ENCODE data around the gene DNER. TPM values are rescaled to one million over a fixed set of nuclear protein-coding genes. Genes with fewer than 3 reads are reported as not detected.

Gene DNER
- total RNA-seq, 1 experiment from 2014 or later = 0.18 TPM

GRCh38 chr2:229467783-229468182, 246.6 kb downstream of the DNER start:
- no peaks in the 10 kb centered on the region; the same call in 1 of the 2 replicates for H3K9me3 ChIP-seq (replicated peaks)
- H3K4me1 ChIP-seq = no peaks in the 10 kb centered on the region
- DNase-seq = no peak
- H3K27ac ChIP-seq = no peak overlapping the region
- peaks cover 10% of the 10 kb centered on the region; the same call in 1 of the 2 replicates for H3K27me3 ChIP-seq
- H3K4me3 ChIP-seq = no peak overlapping the region
- no peaks in the 10 kb centered on the region for H3K36me3 ChIP-seq

DNA sequence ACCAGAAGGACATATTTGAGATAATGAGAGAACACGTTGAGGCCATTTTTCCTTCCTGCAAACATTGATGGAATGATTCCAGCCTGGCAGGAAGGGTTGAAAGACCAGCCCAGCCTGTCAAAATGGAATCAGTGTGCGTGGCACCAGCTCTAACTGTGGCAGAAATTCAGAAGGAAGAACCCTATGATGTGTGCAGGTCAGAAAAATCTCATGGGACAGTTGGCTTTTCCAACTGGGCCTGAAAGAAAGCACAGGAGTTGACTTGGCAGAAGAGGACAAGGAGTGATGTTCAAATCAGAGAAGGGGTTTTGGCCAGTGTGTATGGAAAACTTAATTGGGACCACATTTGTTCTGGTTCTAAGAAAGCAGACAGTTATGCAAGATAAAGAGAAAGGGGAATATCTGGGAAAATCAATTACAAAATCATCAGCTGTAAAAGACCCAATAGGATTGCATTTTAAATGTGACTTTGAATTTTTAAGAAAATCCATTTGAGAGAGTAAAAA, 250.5 kb downstream of the DNER start:
- H3K4me3 ChIP-seq = no peak overlapping the region
- H3K27ac ChIP-seq = no peak overlapping the region
- DNase-seq = no peak
- no peaks in the 10 kb centered on the region; the same call in 1 of the 2 replicates for H3K9me3 ChIP-seq (replicated peaks)
- H3K36me3 ChIP-seq = no peaks in the 10 kb centered on the region
- no peaks in the 10 kb centered on the region for H3K4me1 ChIP-seq
- peaks cover 10% of the 10 kb centered on the region; the same call in 1 of the 2 replicates for H3K27me3 ChIP-seq

- H3K27me3 ChIP-seq = no peaks in the 10 kb centered on the region
- no peak overlapping the region for H3K4me3 ChIP-seq
- H3K27ac ChIP-seq = no peak overlapping the region
- no peaks in the 10 kb centered on the region for H3K4me1 ChIP-seq
- H3K9me3 ChIP-seq (replicated peaks) = no peaks in the 10 kb centered on the region; the same call in 1 of the 2 replicates
- no peak for DNase-seq
- H3K36me3 ChIP-seq = no peaks in the 10 kb centered on the region
Measured at GRCh38 chr2:229462112-229462511, 252.2 kb downstream of the DNER start.

GRCh38 chr2:229456091-229456490, 258.3 kb downstream of the DNER start:
- H3K27ac ChIP-seq = no peak overlapping the region
- H3K9me3 ChIP-seq (replicated peaks) = no peaks in the 10 kb centered on the region
- peaks cover 5% of the 10 kb centered on the region for H3K4me1 ChIP-seq
- no peaks in the 10 kb centered on the region for H3K27me3 ChIP-seq
- DNase-seq = no peak
- H3K4me3 ChIP-seq = no peak overlapping the region
- H3K36me3 ChIP-seq = no peaks in the 10 kb centered on the region

DNA sequence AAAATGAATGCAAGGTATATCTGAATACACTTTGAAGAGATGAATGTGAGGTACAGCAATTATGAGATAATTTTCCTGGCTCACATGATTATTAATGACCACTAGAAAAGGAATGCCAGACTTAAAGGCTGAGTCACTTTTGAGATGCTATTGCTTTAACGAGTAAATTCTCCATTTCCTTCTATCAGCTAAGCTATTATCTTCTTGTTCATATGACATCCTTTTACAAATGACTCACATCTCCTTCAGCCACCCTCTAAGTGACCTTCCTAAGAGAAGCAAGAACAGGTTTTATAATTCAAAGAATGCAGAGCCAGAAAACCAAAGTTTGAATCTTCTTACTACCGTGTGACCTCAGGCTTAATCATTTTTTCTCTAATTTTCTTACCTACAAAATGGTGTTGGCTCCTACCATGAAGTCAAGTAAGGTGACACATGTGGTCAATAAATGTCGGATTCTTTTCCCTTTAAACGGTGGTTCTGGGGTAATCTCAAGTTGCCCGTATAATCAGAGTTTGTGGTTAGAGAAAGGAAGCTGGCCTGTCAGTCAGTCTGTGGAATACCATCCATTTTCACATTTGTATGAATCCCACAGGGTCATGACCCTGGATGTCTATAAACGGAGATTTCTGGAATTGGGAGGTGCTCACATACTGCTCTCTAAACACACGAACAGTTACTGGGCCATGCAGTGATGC, 259.3 kb downstream of the DNER start:
- peaks cover 5% of the 10 kb centered on the region for H3K4me1 ChIP-seq
- H3K27ac ChIP-seq = peak overlapping the region; percentile 22
- no peaks in the 10 kb centered on the region for H3K27me3 ChIP-seq
- no peak overlapping the region for H3K4me3 ChIP-seq
- no peaks in the 10 kb centered on the region for H3K9me3 ChIP-seq (replicated peaks)
- DNase-seq = peak in 1 of 2 experiments; percentile 24
- no peaks in the 10 kb centered on the region for H3K36me3 ChIP-seq

GRCh38 chr2:229453230-229453629, 261.1 kb downstream of the DNER start:
- H3K9me3 ChIP-seq (replicated peaks) = no peaks in the 10 kb centered on the region
- DNase-seq = no peak
- no peak overlapping the region for H3K27ac ChIP-seq
- no peaks in the 10 kb centered on the region for H3K27me3 ChIP-seq
- peaks cover 5% of the 10 kb centered on the region for H3K4me1 ChIP-seq
- no peaks in the 10 kb centered on the region for H3K36me3 ChIP-seq
- no peak overlapping the region for H3K4me3 ChIP-seq

DNA sequence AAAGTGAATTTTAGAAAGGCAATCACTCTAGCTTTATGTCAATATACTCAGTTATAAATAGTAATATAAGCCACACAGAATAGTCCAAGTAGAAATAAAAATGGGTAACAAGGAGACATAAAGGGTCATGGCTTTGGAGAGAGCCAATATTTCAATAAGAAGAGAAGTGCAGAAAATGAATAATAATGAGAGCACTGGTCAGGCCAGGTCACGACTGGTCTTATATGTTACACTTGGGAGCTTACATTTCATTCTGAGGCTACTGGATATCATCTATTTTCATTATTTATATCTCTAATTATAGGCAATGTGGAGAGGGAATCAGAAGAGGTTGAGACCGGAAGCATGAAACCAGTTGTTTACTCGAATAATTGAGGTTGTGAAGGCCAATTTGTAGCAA, 262.5 kb downstream of the DNER start:
- H3K4me3 ChIP-seq = no peak overlapping the region
- H3K27me3 ChIP-seq = peaks cover under 1% of the 10 kb centered on the region; the same call in 1 of the 2 replicates
- H3K27ac ChIP-seq = no peak overlapping the region

GRCh38 chr2:229447227-229447626, 267.1 kb downstream of the DNER start:
- DNase-seq = no peak
- Histone ChIP-seq H3K27me3 (peaks cover 7% of the 10 kb centered on the region; the same call in 1 of the 2 replicates), H3K9me3 (replicated peaks) (no peaks in the 10 kb centered on the region), H3K4me3 (no peak overlapping the region), H3K36me3 (no peaks in the 10 kb centered on the region), H3K4me1 (no peaks in the 10 kb centered on the region), H3K27ac (no peak overlapping the region)

More for the DNA sequence above, 262.5 kb downstream of the DNER start:
- Histone ChIP-seq H3K36me3 (no peaks in the 10 kb centered on the region), H3K4me1 (peaks cover 5% of the 10 kb centered on the region), H3K9me3 (replicated peaks) (no peaks in the 10 kb centered on the region)
- DNase-seq = no peak

DNA sequence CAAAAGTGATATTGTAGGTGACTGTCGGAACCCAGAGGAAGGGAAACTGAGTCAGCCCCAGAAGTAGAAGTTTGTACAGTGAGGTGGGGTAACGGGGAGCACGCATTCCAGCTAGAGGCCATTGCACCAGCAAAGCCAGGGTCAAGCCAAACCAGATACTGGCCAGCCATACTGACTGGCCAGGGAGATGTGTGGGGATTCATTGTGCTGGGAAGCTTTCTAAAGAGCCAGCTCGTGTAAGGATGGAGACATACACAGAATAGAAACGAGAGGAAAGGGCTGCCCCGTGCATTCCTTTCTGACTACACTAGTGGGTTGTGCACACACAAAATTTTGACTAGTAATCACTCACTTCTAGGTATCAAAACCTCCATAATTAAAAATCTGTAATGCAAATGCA, 268.0 kb downstream of the DNER start:
- H3K27ac ChIP-seq = no peak overlapping the region
- H3K27me3 ChIP-seq = peaks cover 7% of the 10 kb centered on the region; the same call in 1 of the 2 replicates
- H3K4me1 ChIP-seq = no peaks in the 10 kb centered on the region
- DNase-seq = no peak
- no peaks in the 10 kb centered on the region for H3K9me3 ChIP-seq (replicated peaks)
- H3K36me3 ChIP-seq = no peaks in the 10 kb centered on the region
- no peak overlapping the region for H3K4me3 ChIP-seq

DNA sequence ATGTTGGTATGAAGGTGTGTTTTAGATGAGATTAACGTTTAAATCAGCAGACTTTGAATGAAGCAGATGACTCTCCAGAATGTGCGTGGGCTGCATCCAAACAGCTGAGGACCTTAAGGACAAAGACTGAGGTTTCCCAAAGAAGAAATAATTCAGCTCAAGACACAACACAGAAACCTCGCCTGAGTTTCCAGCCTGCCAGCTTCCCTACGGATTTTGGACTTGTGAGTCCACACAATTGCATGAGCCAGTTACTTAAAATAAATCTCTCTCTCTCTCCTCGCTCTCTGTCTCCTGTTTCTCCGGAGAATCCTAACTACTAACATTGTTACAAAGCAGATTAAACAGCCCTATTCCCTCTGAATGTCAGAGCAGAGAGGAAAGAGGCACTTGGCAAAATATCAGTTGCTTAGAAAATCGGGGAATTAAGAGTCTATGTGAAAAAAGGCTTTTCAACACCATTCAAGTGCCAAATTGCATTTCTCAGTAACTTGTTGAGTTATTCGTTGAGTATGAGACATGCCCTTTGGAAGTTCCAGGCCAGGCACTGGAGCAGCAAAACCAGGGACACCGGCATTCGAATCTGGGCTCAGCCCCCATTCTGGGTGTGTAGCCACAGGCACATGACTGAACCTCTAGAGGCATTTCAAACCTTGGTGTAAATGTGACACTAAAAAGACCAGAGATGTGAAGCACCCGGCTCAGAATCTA, 268.7 kb downstream of the DNER start:
- Histone ChIP-seq H3K36me3 (no peaks in the 10 kb centered on the region), H3K9me3 (replicated peaks) (no peaks in the 10 kb centered on the region), H3K4me3 (no peak overlapping the region), H3K27ac (no peak overlapping the region), H3K27me3 (peaks cover 7% of the 10 kb centered on the region; the same call in 1 of the 2 replicates), H3K4me1 (no peaks in the 10 kb centered on the region)
- no peak for DNase-seq

- DNase-seq = no peak
- peaks cover 7% of the 10 kb centered on the region; the same call in 1 of the 2 replicates for H3K27me3 ChIP-seq
- no peaks in the 10 kb centered on the region for H3K9me3 ChIP-seq (replicated peaks)
- no peaks in the 10 kb centered on the region for H3K36me3 ChIP-seq
- no peak overlapping the region for H3K4me3 ChIP-seq
- H3K27ac ChIP-seq = no peak overlapping the region
- H3K4me1 ChIP-seq = no peaks in the 10 kb centered on the region
Measured at GRCh38 chr2:229445019-229445418, 269.3 kb downstream of the DNER start.

DNA sequence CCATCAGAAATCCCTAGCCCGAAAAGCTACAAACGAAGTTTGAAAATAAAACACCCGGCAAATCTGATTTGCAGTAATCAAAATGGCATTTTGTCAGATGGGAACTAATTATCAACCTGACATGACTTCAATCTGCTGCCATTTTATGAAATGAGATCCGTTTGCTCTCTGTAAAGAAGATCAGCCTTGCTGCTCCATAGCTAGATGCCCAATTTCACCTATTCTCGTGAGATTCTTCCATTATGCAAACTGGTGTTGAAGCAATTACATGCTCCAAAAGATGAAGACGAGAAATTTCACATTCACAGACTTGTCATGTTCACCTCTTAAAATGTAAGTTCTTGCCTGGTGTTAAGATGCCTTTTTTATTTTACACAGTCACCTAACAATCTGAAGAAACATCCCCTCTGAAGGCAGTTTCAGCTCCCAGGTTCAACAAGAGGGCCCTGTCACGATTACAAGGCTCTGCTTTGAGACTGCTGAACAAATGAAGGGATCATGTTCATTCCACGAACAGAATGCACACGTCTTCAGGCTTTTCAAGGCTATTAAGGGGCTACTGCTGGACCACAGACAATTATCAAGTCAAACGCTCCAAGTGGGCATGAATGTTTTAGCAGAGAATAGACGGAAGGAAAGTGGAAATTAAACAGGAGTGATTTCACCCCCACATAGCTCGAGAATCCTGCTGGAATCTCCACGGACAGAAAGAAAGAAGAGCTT, 270.6 kb downstream of the DNER start:
- H3K27me3 ChIP-seq = peaks cover 7% of the 10 kb centered on the region; the same call in 1 of the 2 replicates
- H3K4me1 ChIP-seq = no peaks in the 10 kb centered on the region
- no peaks in the 10 kb centered on the region for H3K9me3 ChIP-seq (replicated peaks)
- H3K36me3 ChIP-seq = no peaks in the 10 kb centered on the region
- no peak for DNase-seq
- no peak overlapping the region for H3K4me3 ChIP-seq
- H3K27ac ChIP-seq = no peak overlapping the region

DNA sequence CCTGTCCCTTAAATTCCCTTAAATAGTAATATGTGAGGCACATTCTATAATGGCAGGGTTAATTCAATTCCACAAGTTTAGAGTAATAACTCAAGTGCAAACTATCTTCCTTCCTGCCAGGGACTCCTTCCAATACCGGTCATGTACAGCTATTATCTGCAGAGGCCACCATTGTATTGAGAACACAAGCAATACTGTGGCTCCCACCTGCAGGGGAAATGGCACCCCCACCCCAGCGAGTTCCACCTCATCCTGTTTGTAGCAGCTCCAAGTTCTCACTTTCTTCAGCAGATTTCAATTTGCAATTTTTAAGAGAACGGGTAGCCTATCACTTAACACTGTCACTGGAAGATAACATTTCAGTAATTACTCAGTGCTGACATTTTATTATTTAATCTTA, 271.2 kb downstream of the DNER start:
- Histone ChIP-seq H3K9me3 (replicated peaks) (no peaks in the 10 kb centered on the region), H3K36me3 (no peaks in the 10 kb centered on the region), H3K4me1 (no peaks in the 10 kb centered on the region), H3K4me3 (no peak overlapping the region), H3K27ac (no peak overlapping the region), H3K27me3 (peaks cover 7% of the 10 kb centered on the region; the same call in 1 of the 2 replicates)
- DNase-seq = no peak

DNA sequence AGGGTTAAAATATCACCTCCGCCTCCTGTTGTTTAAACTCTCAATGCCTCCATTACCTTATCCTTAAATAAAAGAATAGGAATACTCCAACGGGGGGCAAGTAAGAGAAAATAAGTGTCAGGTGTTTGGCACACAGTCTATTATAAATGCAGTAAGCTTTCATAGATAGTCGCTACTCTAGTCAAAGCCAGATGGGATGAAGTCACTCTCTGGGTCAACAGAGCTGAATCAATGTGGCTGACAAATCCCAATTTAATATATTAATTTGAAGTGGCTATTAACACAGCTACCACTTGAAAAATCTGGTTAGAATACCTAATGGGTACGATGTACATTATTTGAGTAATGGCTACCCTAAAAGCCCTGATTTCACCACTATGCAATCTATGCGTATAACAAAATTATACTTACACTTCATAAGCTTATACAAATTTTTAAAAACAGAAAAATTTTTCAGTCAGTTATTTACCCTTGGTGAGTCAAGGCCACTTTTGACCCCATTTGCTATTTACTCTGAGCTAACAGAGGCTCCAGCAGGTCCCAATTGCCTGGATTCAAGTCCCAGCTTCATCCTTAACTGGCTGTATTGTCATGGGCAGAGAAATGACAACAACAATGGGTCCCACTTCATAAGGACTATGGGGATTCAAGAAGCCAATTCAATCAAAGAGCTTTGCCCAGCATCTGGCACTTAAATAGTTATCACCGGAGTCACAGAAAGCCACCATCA, 275.8 kb downstream of the DNER start:
- peaks cover 3% of the 10 kb centered on the region; the same call in 1 of the 2 replicates for H3K9me3 ChIP-seq (replicated peaks)

More for the DNA sequence above, 275.8 kb downstream of the DNER start:
- Histone ChIP-seq H3K27me3 (peaks cover 4% of the 10 kb centered on the region; the same call in 1 of the 2 replicates), H3K4me1 (no peaks in the 10 kb centered on the region; the same call in 1 of the 2 replicates), H3K4me3 (no peak overlapping the region), H3K27ac (no peak overlapping the region), H3K36me3 (no peaks in the 10 kb centered on the region)
- DNase-seq = no peak
